Kidney tubule cell (primary cell): Measurements from ENCODE around the gene STRBP.
"Not testable (repeated sequence)": the region's sequence is repeated elsewhere in the genome, so short reads cannot be mapped to it uniquely, and the experiment has no call there.

Experiments used
- DNase-seq: peaks from one replicate; pipeline ENCODE4 v3.0.0-alpha.2; 2018; ENCODE audit warnings: low spot score

STRBP gene

DNA sequence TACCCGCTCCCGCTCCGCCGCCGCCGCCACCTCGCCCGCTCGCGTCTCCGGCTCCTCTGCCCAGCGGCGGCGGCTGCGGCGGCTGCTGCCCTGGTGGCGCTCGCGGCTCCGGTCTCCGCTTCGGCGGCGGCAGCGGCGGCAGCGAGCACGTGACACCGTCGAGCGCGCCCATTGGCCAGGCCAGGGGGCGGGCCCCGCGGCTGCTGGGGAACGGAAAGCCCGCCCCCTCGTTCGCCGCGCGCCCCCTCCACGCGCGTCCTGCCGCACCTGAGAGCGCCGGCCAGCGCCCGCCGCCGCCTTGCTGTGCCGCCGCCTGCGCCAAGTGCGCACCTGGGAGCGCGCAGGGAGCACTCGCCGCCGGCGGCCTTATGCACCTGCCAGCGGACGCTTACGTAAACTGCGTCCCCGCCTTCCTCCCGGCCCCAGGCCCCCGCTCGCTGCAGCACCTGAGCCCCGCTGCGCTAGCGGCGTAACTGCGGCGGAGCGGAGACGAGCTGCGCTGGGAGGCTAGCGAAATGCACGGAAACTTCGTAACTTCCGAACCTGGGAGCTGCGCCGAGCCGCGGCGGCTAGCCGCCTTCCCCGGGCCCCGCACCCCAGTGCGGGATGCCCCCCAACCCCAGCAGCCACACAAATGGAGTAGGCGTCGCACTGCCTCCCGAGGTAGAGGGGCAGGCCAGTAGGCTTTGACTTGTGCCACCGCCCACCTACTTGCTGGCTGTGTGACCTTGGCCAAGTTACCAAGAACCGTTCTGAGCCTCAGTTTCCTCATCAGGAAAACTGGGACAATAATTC lies at the start of gene STRBP:
STRBP (minus strand) TSS at position 122 of the 795 bp plus-strand sequence. CDS start 84,452 bp downstream, outside the sequence.
- DNase-seq, result peak; percentile 93

- DNase-seq, result no peak
Observed at GRCh38 chr9:123316053-123316718, 47.8 kb upstream of the STRBP start.

DNA sequence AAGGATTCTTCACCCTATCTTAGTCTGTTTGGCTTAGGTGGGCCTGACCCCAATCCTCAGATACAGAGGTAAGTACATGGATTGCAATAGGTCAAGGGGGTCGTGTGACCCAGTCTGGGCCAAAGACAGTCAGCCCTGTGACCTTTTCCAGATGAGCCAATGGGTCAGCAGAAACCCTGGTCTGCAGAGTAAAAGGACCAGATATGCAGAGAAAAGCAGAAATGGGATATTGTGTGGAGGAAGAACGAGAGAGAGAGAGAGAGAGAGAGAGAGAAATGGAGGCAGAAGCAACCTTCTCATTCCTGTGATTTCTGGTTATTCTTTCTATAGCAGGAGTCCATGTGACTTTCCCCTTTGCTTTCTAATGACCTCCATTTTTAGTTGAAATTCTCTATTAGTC lies 47.2 kb upstream of the STRBP start:
- DNase-seq, result no peak

DNA sequence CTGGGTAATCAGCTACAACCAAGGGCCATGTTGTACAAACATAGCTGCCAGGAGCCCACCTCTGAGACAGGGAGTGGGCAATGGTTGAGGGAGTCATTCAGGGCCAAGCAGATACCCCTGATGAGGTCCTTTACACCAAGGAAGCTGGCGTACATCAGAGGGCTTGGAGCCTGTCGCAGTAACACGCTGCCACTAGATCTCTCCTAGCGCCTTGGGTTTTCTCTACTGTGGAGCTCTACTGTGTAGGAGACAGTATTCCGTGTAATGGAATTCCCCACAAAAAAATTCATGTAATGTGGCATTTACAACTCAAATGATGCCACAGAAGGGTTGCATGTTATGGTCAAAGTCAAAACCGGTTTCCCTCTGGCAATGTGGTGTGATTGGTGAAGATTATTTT lies 46.2 kb upstream of the STRBP start:
- DNase-seq, result no peak

- DNase-seq, result no peak
Observed at GRCh38 chr9:123312306-123312877, 44.0 kb upstream of the STRBP start.

DNA sequence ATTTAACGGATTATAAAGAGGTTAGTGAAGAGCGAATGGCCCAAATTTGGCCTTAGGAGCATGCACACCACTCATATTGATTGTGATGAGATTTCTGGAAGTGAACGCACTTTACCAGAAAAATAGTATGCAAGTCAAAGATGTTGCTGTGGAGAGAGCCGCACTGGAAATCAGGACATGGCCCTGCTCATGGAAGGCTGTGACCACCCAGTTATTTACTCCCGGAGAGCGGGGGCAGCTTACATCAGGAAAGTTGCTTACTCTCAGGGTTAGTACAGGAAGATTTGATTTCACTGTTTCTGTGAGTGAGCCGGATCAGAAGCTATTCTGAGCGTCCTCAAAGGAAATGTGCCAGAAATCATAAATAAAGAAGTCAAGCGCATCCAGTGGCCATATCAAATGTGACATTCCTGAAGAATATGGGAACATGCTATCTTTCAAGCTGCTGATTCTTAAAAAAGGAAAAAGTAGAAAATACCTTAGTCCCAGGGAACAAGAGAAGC lies 42.9 kb upstream of the STRBP start:
- DNase-seq, result no peak

- no peak for DNase-seq
Observed at GRCh38 chr9:123310551-123311249, 42.3 kb upstream of the STRBP start.

GRCh38 chr9:123309611-123310010 lies 41.2 kb upstream of the STRBP start:
- no peak for DNase-seq

DNA sequence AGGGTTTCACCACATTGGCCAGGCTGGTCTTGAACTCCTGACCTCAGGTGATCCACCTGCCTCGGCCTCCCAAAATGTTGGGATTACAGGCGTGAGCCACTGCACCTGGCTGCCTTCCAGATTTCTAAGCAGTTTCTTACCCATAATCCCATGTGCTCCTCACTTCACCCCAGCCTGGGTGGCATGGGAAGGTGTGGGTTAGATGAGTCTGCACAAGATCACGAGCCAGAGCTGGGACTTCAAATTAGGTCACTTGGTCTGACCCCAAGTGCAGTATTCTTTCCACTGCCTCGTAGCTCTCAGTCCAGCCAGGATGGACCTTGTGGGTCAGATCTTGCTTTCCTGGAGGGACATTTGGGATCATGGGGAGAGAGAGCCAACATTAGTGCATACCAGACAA lies 37.5 kb upstream of the STRBP start:
- DNase-seq, result no peak

- DNase-seq, result no peak
Observed at GRCh38 chr9:123304340-123304691, 35.9 kb upstream of the STRBP start.

- DNase-seq, result no peak
Observed at GRCh38 chr9:123302348-123303214, 34.2 kb upstream of the STRBP start.

DNA sequence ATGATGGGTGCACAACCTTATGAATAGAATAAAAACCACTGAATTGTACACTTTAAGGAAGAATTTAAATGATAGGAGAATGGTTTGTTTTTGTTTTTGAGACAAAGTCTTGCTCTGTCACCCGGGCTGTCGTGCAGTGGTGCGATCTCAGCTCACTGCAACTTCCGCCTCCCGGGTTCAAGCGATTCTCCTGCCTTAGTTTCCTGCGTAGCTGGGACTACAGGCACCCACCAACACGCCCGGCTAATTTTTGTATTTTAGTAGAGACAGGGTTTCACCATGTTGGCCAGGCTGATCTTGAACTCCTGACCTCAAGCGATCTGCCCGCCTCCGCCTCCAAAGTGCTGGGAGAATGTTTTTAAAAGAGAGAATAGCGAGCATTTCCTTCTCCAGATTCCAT lies 33.5 kb upstream of the STRBP start:
- DNase-seq, result not testable (repeated sequence)

DNA sequence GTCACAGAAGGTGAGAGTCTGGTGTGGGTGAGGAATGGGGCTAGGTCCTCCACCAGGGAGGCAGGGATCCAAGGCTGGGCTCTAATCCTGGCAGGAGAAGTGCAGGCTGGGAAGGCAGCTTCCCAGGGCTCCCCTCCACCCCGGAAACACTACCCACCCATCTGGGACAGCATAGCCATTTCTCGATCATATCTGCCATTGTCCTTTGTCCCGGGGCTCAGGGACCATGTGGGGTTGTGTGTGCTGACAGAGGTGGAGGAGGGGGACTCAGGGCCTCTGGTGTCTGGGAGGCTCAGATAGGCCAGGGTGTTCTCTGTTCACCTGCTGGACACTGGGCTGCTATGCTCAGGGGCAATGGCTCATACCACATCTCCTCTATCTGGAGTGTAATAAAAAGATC lies 32.2 kb upstream of the STRBP start:
- no peak for DNase-seq

GRCh38 chr9:123299558-123300126 lies 31.3 kb upstream of the STRBP start:
- DNase-seq, result no peak

- no peak for DNase-seq
Observed at GRCh38 chr9:123296174-123296573, 27.8 kb upstream of the STRBP start.

GRCh38 chr9:123291736-123292135 lies 23.4 kb upstream of the STRBP start:
- DNase-seq, result no peak

GRCh38 chr9:123290764-123291163 lies 22.4 kb upstream of the STRBP start:
- DNase-seq, result no peak

DNA sequence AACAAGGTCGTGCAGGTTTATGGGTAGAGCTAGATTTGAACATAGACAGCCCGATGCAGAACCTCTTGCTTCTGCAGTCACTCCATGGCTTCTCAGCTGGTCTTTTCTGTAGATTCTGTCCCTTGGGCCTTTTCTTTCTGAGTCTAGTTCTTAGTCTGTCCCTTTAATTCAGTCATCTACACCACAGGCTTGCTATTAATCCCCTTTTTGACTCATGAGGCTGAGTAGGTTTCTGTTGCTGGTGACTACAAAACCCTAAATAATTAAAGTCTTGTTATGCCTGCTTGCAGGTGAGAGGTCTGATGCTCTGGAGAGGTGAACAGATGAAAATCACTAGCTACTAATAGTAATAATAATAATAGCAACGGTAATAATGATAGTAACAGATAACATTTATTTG lies 19.3 kb upstream of the STRBP start:
- DNase-seq, result no peak

GRCh38 chr9:123286324-123286723 lies 17.9 kb upstream of the STRBP start:
- no peak for DNase-seq

GRCh38 chr9:123284656-123285055 lies 16.3 kb upstream of the STRBP start:
- no peak for DNase-seq

GRCh38 chr9:123283455-123283854 lies 15.1 kb upstream of the STRBP start:
- DNase-seq, result no peak
